Calu3 (cell line): ENCODE measurements around the gene ZNF853. TPM values are rescaled to one million over a fixed set of nuclear protein-coding genes. Genes with fewer than 3 reads are reported as not detected.

Experiments
- BruUV-seq: library from RNA; stranded (reverse); fragments of 400-500 nt; replicated peaks from 2 replicates; lab custom pipeline; 2021; lab: Mats Ljungman, UMichigan
- CTCF ChIA-PET: fragments of 300-600 bp; sonication (Branson Sonifier 250); formaldehyde crosslinking; loops from one replicate; lab custom pipeline; 2022; ENCODE audit warnings: antibody characterized with exemption; lab: Charles Lee
- DNase-seq: peaks from one replicate; pipeline ENCODE4 v3.0.0; 2022
- H3K27ac Mint-ChIP-seq: one replicate; pipeline ENCODE4 v1.8.0; 2022; ENCODE audit warnings: mixed read lengths; ENCODE audit not compliant: unreplicated experiment
- H3K27me3 Mint-ChIP-seq: one replicate; pipeline ENCODE4 v1.8.0; 2022; ENCODE audit warnings: mixed read lengths; ENCODE audit not compliant: unreplicated experiment
- H3K36me3 Mint-ChIP-seq: one replicate; pipeline ENCODE4 v1.8.0; 2022; ENCODE audit warnings: mild to moderate bottlenecking, moderate library complexity, mixed read lengths; ENCODE audit not compliant: insufficient read depth, unreplicated experiment
- H3K4me1 Mint-ChIP-seq: one replicate; pipeline ENCODE4 v1.8.0; 2022; ENCODE audit warnings: mild to moderate bottlenecking, low read depth, mixed read lengths; ENCODE audit not compliant: unreplicated experiment
- H3K4me3 Mint-ChIP-seq: one replicate; pipeline ENCODE4 v1.8.0; 2022; ENCODE audit warnings: mild to moderate bottlenecking, low read depth, moderate library complexity, mixed read lengths; ENCODE audit not compliant: unreplicated experiment
- H3K9me3 Mint-ChIP-seq: one replicate; pipeline ENCODE4 v1.8.0; 2022; ENCODE audit warnings: low read depth, mixed read lengths; ENCODE audit not compliant: unreplicated experiment
- CTCF ChIP-seq: fragments of 200-600 bp; IDR thresholded peaks from one replicate; pipeline ENCODE4 v1.8.0; 2022; ENCODE audit warnings: antibody characterized with exemption; ENCODE audit not compliant: unreplicated experiment
- intact Hi-C: fragments of 100-400 bp; cut with micrococcal nuclease; formaldehyde crosslinking; loops from one replicate; pipeline ENCODE4 v1.10.0; 2022; ENCODE audit not compliant: unreplicated experiment
- total RNA-seq: library from RNA; stranded (reverse); gene quantifications from 2 replicates; pipeline ENCODE4 v1.2.3, GENCODE V29; 2022

ZNF853 gene
- total RNA-seq, 1 experiment from 2014 or later, result 11.4 TPM

GRCh38 chr7:6643915-6644625 lies 28.7 kb downstream of the ZNF853 start:
- Mint-ChIP-seq H3K27me3 (no peaks in the 10 kb centered on the region), H3K36me3 (peaks cover 81% of the 10 kb centered on the region), H3K4me3 (no peak overlapping the region), H3K27ac (no peak overlapping the region), H3K4me1 (peaks cover 5% of the 10 kb centered on the region), H3K9me3 (peaks cover 3% of the 10 kb centered on the region)
- no peak for DNase-seq
- CTCF ChIA-PET, result no interaction called here
- intact Hi-C loops, result no loop called here
- TF ChIP-seq CTCF, result no peak
- BruUV-seq, result no TSS peak

GRCh38 chr7:6644728-6645127 lies 29.3 kb downstream of the ZNF853 start:
- Mint-ChIP-seq H3K27me3 (no peaks in the 10 kb centered on the region), H3K9me3 (peaks cover 3% of the 10 kb centered on the region), H3K36me3 (peaks cover 81% of the 10 kb centered on the region), H3K27ac (no peak overlapping the region), H3K4me1 (no peaks in the 10 kb centered on the region), H3K4me3 (no peak overlapping the region)
- intact Hi-C loops, result no loop called here
- no peak for TF ChIP-seq CTCF
- no peak for DNase-seq
- CTCF ChIA-PET, result no interaction called here
- BruUV-seq, result no TSS peak

- intact Hi-C loops, result no loop called here
- Mint-ChIP-seq H3K9me3 (peaks cover 6% of the 10 kb centered on the region), H3K27ac (no peak overlapping the region), H3K4me1 (no peaks in the 10 kb centered on the region), H3K27me3 (no peaks in the 10 kb centered on the region), H3K36me3 (peaks cover 91% of the 10 kb centered on the region), H3K4me3 (no peak overlapping the region)
- no TSS peak for BruUV-seq
- CTCF ChIA-PET, result interaction anchor here (0.7 kb wide), 1 partner anchor 370 kb away, joined by 4 read pairs; no protein-coding TSS in a partner anchor
- DNase-seq, result no peak
- no peak for TF ChIP-seq CTCF
Measured at GRCh38 chr7:6646465-6646864, 31.1 kb downstream of the ZNF853 start.

GRCh38 chr7:6647080-6647479 lies 31.7 kb downstream of the ZNF853 start:
- intact Hi-C loops, result no loop called here
- Mint-ChIP-seq H3K4me1 (no peaks in the 10 kb centered on the region), H3K9me3 (peaks cover 6% of the 10 kb centered on the region), H3K27ac (no peak overlapping the region), H3K36me3 (peaks cover 91% of the 10 kb centered on the region), H3K27me3 (no peaks in the 10 kb centered on the region), H3K4me3 (no peak overlapping the region)
- CTCF ChIA-PET, result no interaction called here
- no TSS peak for BruUV-seq
- no peak for DNase-seq
- no peak for TF ChIP-seq CTCF
